Left renal cortex interstitium (tissue), 4 donors: ENCODE data around the gene YARS1. TPM values are rescaled to one million over a fixed set of nuclear protein-coding genes. Genes with fewer than 3 reads are reported as not detected.

Experiments
- polyA plus RNA-seq, 4 donors: library from polyadenylated mRNA; unstranded; fragments of 120-200 nt; gene quantifications; one replicate each; pipeline ENCODE4 v1.2.1, GENCODE V29; 2013; ENCODE audit not compliant: insufficient read length in 4 of 4

YARS1 gene
- polyA plus RNA-seq, 4 donors = 52.0 to 72.6 (median 59.5) TPM

Other genes starting within 250 kb of the YARS1 start
- 10 to 100 TPM; 36.7 to 44.1 (median 39.8) TPM for gene ZBTB8OS, start 166.8 kb downstream of the YARS1 start, polyA plus RNA-seq
- 100 to 1,000 TPM; 306 to 331 (median 322) TPM for gene RBBP4, start 166.2 kb downstream of the YARS1 start, polyA plus RNA-seq
- 1 to 10 TPM; 1.2 to 3.0 (median 1.5) TPM for gene SYNC, start 114.6 kb downstream of the YARS1 start, polyA plus RNA-seq
- gene S100PBP, start 295 bp upstream of the YARS1 start, polyA plus RNA-seq = 10 to 100 TPM; 25.7 to 45.9 (median 36.5) TPM
- gene FNDC5, start 53.6 kb upstream of the YARS1 start, polyA plus RNA-seq = 10 to 100 TPM; 40.6 to 69.7 (median 52.6) TPM
- gene HPCA, start 69.1 kb upstream of the YARS1 start, polyA plus RNA-seq = under 1 TPM; 0.48 to 0.95 (median 0.58) TPM
- gene TMEM54, start 84.0 kb upstream of the YARS1 start, polyA plus RNA-seq = 10 to 100 TPM in 2 of 4 donors, 1 to 10 TPM in 2; 5.5 to 13.1 (median 10.4) TPM
- 10 to 100 TPM; 16.6 to 19.0 (median 17.9) TPM for gene RNF19B, start 147.5 kb upstream of the YARS1 start, polyA plus RNA-seq
- gene AK2, start 219.5 kb upstream of the YARS1 start, polyA plus RNA-seq = 100 to 1,000 TPM; 183 to 246 (median 218) TPM